BLaER1 treated with 17β-estradiol and CSF1 and Interleukin-3, amounts not matched to agents 10 nM and 100 nM (cell line): ENCODE measurements around the gene CD22.

ENCODE experiments used
- H3K27ac ChIP-seq, 11 experiments: shearing (Covaris generic); formaldehyde crosslinking; 2 replicates each; pipeline ENCODE4 v1.8.1; 2022
- H3K27me3 ChIP-seq, 11 experiments: shearing (Covaris generic); formaldehyde crosslinking; 2 replicates each; pipeline ENCODE4 v1.8.1; 2022
- H3K36me3 ChIP-seq, 11 experiments: shearing (Covaris generic); formaldehyde crosslinking; 2 replicates each; pipeline ENCODE4 v1.8.1; 2022
- H3K4me1 ChIP-seq, 10 experiments: shearing (Covaris generic); formaldehyde crosslinking; 2 replicates each; pipeline ENCODE4 v1.8.1; 2022
- H3K4me2 ChIP-seq, 11 experiments: shearing (Covaris generic); formaldehyde crosslinking; 2 replicates each; pipeline ENCODE4 v1.8.1; 2022
- H3K4me3 ChIP-seq, 10 experiments: shearing (Covaris generic); formaldehyde crosslinking; 2 replicates each; pipeline ENCODE4 v1.8.1; 2022
- H3K9ac ChIP-seq, 11 experiments: shearing (Covaris generic); formaldehyde crosslinking; 2 replicates each; pipeline ENCODE4 v1.8.1; 2022
- H3K9me3 ChIP-seq, 11 experiments: shearing (Covaris generic); formaldehyde crosslinking; replicated peaks in 1 of 11; 2 replicates each; pipeline ENCODE4 v1.8.1; 2022
- H4K20me1 ChIP-seq, 11 experiments: shearing (Covaris generic); formaldehyde crosslinking; 2 replicates each; pipeline ENCODE4 v1.8.1; 2022
- Cebpa-rat ChIP-seq, 11 experiments: shearing (Covaris generic); IDR thresholded peaks; 2 replicates each; pipeline ENCODE4 v1.8.1; 2022

The CD22 gene

DNA sequence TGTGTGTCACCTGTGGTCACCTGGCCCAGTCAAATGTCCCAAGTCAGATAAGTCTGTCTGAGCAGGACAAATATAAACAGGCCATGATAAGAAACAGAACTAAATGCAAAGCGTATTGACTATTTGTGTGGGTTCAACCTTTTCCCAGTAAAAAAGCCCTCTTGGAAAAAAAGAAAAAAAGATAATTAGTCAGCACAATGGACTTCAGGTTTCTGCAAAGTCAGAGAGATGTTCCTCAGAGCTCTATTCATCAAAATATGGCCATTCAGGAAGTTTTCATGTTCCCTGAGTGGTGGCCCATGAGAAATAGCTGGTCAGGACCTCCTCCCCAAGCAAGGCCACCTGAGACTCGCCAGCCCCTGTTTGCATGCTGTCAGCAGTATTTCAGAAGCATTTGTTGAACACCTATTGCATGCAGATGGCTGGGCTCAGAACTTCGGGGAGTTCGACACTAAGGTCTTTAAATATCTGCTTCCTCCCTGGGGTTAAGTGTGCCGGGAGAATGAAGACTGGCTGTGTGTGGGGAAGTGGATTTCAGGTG is 32.0 kb downstream of the CD22 start:
- H3K9ac ChIP-seq = no peak overlapping the region
- H3K36me3 ChIP-seq = no peaks in the 10 kb centered on the region
- H4K20me1 ChIP-seq = no peaks in the 10 kb centered on the region
- H3K27me3 ChIP-seq = no peaks in the 10 kb centered on the region
- peak overlapping the region in 10 of 11 experiments; percentile 16 to 50 (median 32); a peak in 15 of 22 replicates for H3K4me2 ChIP-seq
- no peaks in the 10 kb centered on the region for H3K9me3 ChIP-seq
- no peak for TF ChIP-seq Cebpa-rat (IDR thresholded peaks at IDR 0.05)
- no peak overlapping the region for H3K4me3 ChIP-seq
- H3K27ac ChIP-seq = no peak overlapping the region
- peaks cover 26 to 51% (median 39%) of the 10 kb centered on the region in 10 experiments for H3K4me1 ChIP-seq

DNA sequence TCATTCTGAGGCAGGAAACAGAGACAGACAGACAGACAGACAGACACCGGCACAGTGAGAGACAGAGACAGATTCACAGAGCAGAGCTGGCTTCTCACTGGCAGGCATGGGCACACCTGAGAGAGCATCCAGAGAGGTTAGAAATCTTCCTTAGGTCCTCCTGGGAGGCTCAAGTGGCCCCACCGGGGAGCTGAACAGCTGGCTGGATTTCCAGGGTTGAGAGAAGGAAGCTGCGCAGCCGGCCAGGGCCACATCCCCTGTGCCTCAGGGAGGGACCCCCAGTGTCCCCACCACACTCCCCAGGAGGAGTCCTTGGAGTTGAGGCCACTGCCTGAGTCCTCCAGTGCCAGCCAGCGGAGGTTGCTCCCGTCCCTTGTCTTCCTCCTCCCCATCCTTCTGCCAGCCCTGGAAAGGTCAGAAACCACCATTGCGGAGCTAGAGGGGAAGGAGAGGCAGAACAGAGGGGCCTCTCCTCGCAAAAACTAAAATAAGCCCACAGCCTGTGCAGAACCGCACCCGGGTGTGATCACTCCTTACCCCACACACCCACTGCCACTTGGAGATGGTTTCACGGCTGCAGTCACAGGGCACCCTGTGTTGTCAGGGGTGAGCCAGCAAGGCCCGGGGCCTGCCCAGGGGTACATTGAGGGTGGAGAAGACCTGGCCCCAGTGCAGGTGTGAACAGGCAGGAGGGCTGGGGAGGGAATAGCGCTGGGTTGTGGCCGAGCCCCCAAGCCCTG is 33.4 kb downstream of the CD22 start:
- no peak for TF ChIP-seq Cebpa-rat (IDR thresholded peaks at IDR 0.05)
- no peaks in the 10 kb centered on the region for H3K36me3 ChIP-seq
- no peaks in the 10 kb centered on the region for H3K27me3 ChIP-seq
- peaks cover 18 to 36% (median 27%) of the 10 kb centered on the region in 10 experiments for H3K4me1 ChIP-seq
- H3K4me2 ChIP-seq = peak overlapping the region in 3 of 11 experiments; percentile 22 to 46 (median 42); a peak in 1 of 22 replicates
- no peaks in the 10 kb centered on the region for H4K20me1 ChIP-seq
- no peak overlapping the region for H3K4me3 ChIP-seq
- H3K9ac ChIP-seq = no peak overlapping the region
- no peak overlapping the region for H3K27ac ChIP-seq
- H3K9me3 ChIP-seq = no peaks in the 10 kb centered on the region

GRCh38 chr19:35363001-35363590 is 34.1 kb downstream of the CD22 start:
- no peak for TF ChIP-seq Cebpa-rat (IDR thresholded peaks at IDR 0.05)
- no peak overlapping the region for H3K9ac ChIP-seq

GRCh38 chr19:35363711-35364425 is 34.9 kb downstream of the CD22 start:
- Histone ChIP-seq H3K4me3 (no peak overlapping the region), H3K4me1 (peaks cover 7 to 24% (median 16%) of the 10 kb centered on the region in 10 experiments; a peak in 19 of 20 replicates), H3K27ac (no peak overlapping the region), H3K36me3 (no peaks in the 10 kb centered on the region), H3K9ac (no peak overlapping the region), H3K27me3 (no peaks in the 10 kb centered on the region), H4K20me1 (no peaks in the 10 kb centered on the region), H3K9me3 (peaks cover 0 to 6% (median 0%) of the 10 kb centered on the region in 11 experiments; a peak in 7 of 22 replicates), H3K4me2 (no peak overlapping the region)
- TF ChIP-seq Cebpa-rat (IDR thresholded peaks at IDR 0.05) = no peak

More at GRCh38 chr19:35363001-35363590, 34.1 kb downstream of the CD22 start:
- H3K27me3 ChIP-seq = no peaks in the 10 kb centered on the region
- H3K27ac ChIP-seq = no peak overlapping the region
- no peaks in the 10 kb centered on the region for H3K9me3 ChIP-seq
- no peaks in the 10 kb centered on the region for H3K36me3 ChIP-seq
- H3K4me3 ChIP-seq = no peak overlapping the region
- peaks cover 11 to 29% (median 20%) of the 10 kb centered on the region in 10 experiments for H3K4me1 ChIP-seq
- H4K20me1 ChIP-seq = no peaks in the 10 kb centered on the region
- H3K4me2 ChIP-seq = no peak overlapping the region

- peaks cover 7 to 18% (median 13%) of the 10 kb centered on the region in 10 experiments; a peak in 19 of 20 replicates for H3K4me1 ChIP-seq
These were observed 36.3 kb downstream of the CD22 start for GRCh38 chr19:35365303-35365702.

DNA sequence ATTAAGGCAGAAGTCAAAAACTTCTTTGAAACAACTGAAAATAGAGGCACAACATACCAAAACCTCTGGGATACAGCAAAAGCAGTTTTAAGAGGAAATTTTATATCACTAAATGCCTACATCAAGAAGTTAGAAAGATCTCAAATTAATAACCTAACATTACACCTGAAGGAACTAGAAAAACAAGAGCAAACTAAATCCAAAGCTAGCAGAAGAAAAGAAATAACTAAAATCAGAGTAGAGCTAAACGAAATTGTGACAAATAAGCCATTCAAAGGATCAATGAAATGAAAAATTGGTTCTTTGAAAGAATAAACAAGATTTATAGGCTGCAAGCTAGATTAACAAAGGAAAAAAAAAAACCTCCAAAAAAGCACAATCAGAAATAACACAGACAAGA is 39.4 kb downstream of the CD22 start:
- Histone ChIP-seq H4K20me1 (no peaks in the 10 kb centered on the region), H3K4me2 (no peak overlapping the region), H3K4me1 (0 out of 20 replicates have a peak, but pooled peaks cover 0 to 2% (median 0%) of the 10 kb centered on the region in 10 experiments), H3K27me3 (no peaks in the 10 kb centered on the region), H3K4me3 (no peak overlapping the region), H3K27ac (no peak overlapping the region), H3K9me3 (peaks cover 0 to 15% (median 4%) of the 10 kb centered on the region in 11 experiments; a peak in 13 of 22 replicates), H3K9ac (no peak overlapping the region), H3K36me3 (no peaks in the 10 kb centered on the region)
- TF ChIP-seq Cebpa-rat (IDR thresholded peaks at IDR 0.05) = no peak

More at GRCh38 chr19:35365303-35365702, 36.3 kb downstream of the CD22 start:
- H3K9me3 ChIP-seq = peaks cover 0 to 15% (median 4%) of the 10 kb centered on the region in 11 experiments; a peak in 13 of 22 replicates
- H3K4me2 ChIP-seq = no peak overlapping the region
- no peaks in the 10 kb centered on the region for H3K36me3 ChIP-seq
- H4K20me1 ChIP-seq = no peaks in the 10 kb centered on the region
- no peak for TF ChIP-seq Cebpa-rat (IDR thresholded peaks at IDR 0.05)
- H3K4me3 ChIP-seq = no peak overlapping the region
- no peak overlapping the region for H3K27ac ChIP-seq
- no peak overlapping the region for H3K9ac ChIP-seq
- no peaks in the 10 kb centered on the region for H3K27me3 ChIP-seq

DNA sequence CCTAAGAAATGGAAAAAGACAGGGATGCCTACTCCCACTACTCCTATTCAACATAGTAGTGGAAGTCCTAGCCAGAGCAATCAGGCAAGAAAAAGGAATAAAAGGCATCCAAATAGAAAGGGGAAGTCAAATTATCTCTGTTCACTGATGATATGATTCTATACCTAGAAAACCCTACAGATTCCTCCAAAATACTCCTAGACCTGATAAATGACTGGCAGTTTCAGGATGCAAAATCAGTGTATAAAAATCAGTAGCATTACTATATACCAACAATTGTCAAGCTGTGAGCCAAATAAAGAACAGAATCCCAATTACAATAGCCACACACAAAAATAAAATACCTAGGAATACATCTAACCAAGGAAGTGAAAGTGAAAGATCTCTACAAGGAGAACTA is 40.5 kb downstream of the CD22 start:
- no peaks in the 10 kb centered on the region for H4K20me1 ChIP-seq
- H3K4me3 ChIP-seq = no peak overlapping the region
- H3K9ac ChIP-seq = no peak overlapping the region
- peaks cover 0 to 15% (median 4%) of the 10 kb centered on the region in 11 experiments; a peak in 13 of 22 replicates for H3K9me3 ChIP-seq
- H3K27me3 ChIP-seq = no peaks in the 10 kb centered on the region
- H3K4me2 ChIP-seq = no peak overlapping the region
- H3K4me1 ChIP-seq = peaks cover 0 to 13% (median 3%) of the 10 kb centered on the region in 10 experiments; a peak in 11 of 20 replicates
- no peak overlapping the region for H3K27ac ChIP-seq
- no peaks in the 10 kb centered on the region for H3K36me3 ChIP-seq
- no peak for TF ChIP-seq Cebpa-rat (IDR thresholded peaks at IDR 0.05)

GRCh38 chr19:35370722-35371121 is 41.7 kb downstream of the CD22 start, which contains the start of gene GPR42:
TSS of gene GPR42 (plus strand) at chr19:35371068. CDS start at chr19:35371360, 292 bp downstream.
- peaks cover 0 to 18% (median 4%) of the 10 kb centered on the region in 11 experiments; a peak in 13 of 22 replicates for H3K9me3 ChIP-seq
- H4K20me1 ChIP-seq = no peaks in the 10 kb centered on the region
- H3K27ac ChIP-seq = no peak within 1 kb of the TSS
- no peaks in the 10 kb centered on the region for H3K36me3 ChIP-seq
- no peak within 1 kb of the TSS for H3K4me3 ChIP-seq
- H3K9ac ChIP-seq = no peak within 1 kb of the TSS
- no peaks in the 10 kb centered on the region for H3K27me3 ChIP-seq
- no peak for TF ChIP-seq Cebpa-rat (IDR thresholded peaks at IDR 0.05)
- peaks cover 0 to 25% (median 15%) of the 10 kb centered on the region in 10 experiments; a peak in 18 of 20 replicates for H3K4me1 ChIP-seq
- H3K4me2 ChIP-seq = no peak within 1 kb of the TSS
